ENCODE results near the gene GSTO1. TPM values are rescaled to one million over a fixed set of nuclear protein-coding genes. Genes with fewer than 3 reads are reported as not detected.

GSTO1 gene
- total and polyA plus RNA-seq, 9 of the 15 experiments (the other 6 are each of a cell fraction or from before 2014, with no cell fraction given), result 136 to 592 (median 237) TPM

DNA sequence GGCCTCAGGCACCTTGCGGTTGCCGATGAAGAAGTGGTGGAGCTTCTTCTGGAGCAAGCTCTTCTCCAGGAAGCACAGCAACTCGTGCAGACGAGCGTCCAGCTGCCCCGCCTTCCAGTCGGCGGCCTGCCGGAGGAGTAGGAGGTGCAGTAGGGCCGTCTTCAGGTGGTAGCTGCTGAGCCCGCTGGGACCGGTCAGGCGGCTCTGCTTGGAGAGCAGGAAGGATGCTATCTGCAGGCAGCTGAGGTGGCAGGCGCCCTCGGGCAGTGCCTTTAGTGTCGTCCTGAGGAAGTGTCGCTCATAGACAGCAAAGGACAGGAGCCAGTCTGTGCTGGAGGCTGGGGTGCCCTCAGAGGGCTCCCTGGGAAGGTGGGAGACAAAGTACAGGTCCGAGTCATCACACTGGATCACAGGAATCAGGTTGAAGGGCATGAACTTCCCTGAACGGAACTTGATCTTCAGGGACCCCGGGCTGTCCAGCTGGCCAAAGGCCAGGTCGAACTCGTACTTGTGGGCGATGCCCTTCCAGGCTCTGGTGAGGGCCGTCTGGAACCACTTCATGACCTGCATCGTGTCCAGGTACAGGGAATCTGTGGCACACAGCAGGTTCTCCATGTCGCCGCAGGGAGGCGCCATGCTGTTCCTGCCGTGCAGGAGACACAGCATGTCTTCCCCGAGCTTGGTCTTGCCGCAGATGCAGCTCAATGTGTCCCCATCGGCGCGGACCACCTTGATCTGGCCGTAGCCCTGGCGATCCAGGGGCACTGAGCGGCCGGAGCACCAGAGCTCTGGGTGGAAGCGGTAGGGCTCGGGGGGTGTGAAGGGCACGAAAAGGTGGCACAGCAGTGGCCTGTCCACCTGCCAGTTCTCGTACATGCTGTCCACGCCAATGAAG lies 60.1 kb downstream of the GSTO1 start (continued):
- TF ChIP-seq, protein P1, sequence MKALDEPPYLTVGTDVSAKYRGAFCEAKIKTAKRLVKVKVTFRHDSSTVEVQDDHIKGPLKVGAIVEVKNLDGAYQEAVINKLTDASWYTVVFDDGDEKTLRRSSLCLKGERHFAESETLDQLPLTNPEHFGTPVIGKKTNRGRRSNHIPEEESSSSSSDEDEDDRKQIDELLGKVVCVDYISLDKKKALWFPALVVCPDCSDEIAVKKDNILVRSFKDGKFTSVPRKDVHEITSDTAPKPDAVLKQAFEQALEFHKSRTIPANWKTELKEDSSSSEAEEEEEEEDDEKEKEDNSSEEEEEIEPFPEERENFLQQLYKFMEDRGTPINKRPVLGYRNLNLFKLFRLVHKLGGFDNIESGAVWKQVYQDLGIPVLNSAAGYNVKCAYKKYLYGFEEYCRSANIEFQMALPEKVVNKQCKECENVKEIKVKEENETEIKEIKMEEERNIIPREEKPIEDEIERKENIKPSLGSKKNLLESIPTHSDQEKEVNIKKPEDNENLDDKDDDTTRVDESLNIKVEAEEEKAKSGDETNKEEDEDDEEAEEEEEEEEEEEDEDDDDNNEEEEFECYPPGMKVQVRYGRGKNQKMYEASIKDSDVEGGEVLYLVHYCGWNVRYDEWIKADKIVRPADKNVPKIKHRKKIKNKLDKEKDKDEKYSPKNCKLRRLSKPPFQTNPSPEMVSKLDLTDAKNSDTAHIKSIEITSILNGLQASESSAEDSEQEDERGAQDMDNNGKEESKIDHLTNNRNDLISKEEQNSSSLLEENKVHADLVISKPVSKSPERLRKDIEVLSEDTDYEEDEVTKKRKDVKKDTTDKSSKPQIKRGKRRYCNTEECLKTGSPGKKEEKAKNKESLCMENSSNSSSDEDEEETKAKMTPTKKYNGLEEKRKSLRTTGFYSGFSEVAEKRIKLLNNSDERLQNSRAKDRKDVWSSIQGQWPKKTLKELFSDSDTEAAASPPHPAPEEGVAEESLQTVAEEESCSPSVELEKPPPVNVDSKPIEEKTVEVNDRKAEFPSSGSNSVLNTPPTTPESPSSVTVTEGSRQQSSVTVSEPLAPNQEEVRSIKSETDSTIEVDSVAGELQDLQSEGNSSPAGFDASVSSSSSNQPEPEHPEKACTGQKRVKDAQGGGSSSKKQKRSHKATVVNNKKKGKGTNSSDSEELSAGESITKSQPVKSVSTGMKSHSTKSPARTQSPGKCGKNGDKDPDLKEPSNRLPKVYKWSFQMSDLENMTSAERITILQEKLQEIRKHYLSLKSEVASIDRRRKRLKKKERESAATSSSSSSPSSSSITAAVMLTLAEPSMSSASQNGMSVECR (CRISPR knock-in tag; IDR thresholded peaks at IDR 0.05), result no peak
- TF ChIP-seq NFATC3 (IDR thresholded peaks at IDR 0.05), result no peak
- TF ChIP-seq ZNF780A (CRISPR knock-in tag; IDR thresholded peaks at IDR 0.05), result no peak

DNA sequence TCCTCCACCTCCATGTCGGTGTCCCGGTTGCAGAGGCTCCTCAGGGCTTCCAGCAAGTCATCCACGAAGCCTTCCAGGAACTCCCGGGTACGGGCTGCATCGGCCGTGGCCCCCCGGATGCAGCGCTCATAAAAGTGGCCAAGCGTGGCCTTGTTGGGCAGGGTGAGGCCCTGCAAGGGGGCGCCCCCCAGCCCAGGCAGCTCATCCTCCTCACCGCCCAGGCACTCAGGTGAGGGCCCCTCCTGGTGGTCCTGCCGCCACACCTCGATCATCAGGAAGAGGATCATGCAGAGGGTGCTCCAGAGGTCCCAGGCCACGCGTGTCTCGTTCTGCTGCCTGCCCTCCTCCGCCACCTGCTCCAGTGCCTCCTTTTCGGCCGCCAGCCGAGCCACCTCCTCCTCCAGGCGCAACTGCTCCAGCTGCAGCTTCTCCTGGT lies 60.8 kb downstream of the GSTO1 start:
- H3K36me3 ChIP-seq (ENCODE audit: control insufficient read depth, insufficient read depth, low read length), result peaks cover 89% of the 10 kb centered on the region; the same call in 2 of the 3 replicates
- in situ Hi-C loops (cut with MboI) (no loop called here), intact Hi-C loops (cut with micrococcal nuclease) (no loop called here)
- 93% methylated on average over 12 of the region's 22 CpGs for WGBS (ENCODE audit: insufficient coverage, low coverage, missing lambda C conversion rate)
- no peak overlapping the region for H2AFZ ChIP-seq (ENCODE audit: low read depth, low read length)
- ATAC-seq (no peak), DNase-seq (ENCODE audit: extremely low read depth in 1 of 4, low spot score in 3 of 4) (no peak), FAIRE-seq (no peak)
- no peaks in the 10 kb centered on the region; a peak in 1 of 5 replicates for H3K4me1 ChIP-seq (replicated peaks in 1 of 2; ENCODE audit: control insufficient read depth in 2 of 2, insufficient read depth in 2 of 2, low read length in 2 of 2)
- H3K79me2 ChIP-seq (ENCODE audit: control insufficient read depth, insufficient read depth, low read length), result peaks cover 83% of the 10 kb centered on the region
- no peak overlapping the region for H3K4me3 ChIP-seq
- peaks cover 44% of the 10 kb centered on the region for H4K20me1 ChIP-seq (replicated peaks; ENCODE audit: control insufficient read depth, insufficient read depth, low read length)
- no peaks in the 10 kb centered on the region for H3K9me3 ChIP-seq (replicated peaks; ENCODE audit: control insufficient read depth, insufficient read depth, low read depth, low read length)
- CTCF ChIA-PET (ENCODE audit: low intra/inter-chr PET ratio), result no interaction called here
- BruUV-seq (replicated peaks), result no TSS peak
- POLR2A ChIA-PET, result interaction anchor here (0.6 to 2.5 kb wide), 2 partner anchors 10 to 22 kb away, joined by 3 to 13 read pairs; no protein-coding TSS in a partner anchor
- H3K27me3 ChIP-seq (ENCODE audit: control insufficient read depth in 2 of 2, insufficient read depth in 2 of 2, low read length in 2 of 2), result no peaks in the 10 kb centered on the region
- H3K27ac ChIP-seq (ENCODE audit: extremely low read depth, low read depth, low read length), result no peak overlapping the region
- peaks cover 5% of the 10 kb centered on the region for H3K9me1 ChIP-seq (ENCODE audit: control insufficient read depth, insufficient read depth, low read length)
- H3K9ac ChIP-seq (ENCODE audit: insufficient read depth in 1 of 2, low read depth in 2 of 2, low read length in 2 of 2), result no peak overlapping the region
- no peak overlapping the region for H3K4me2 ChIP-seq (ENCODE audit: insufficient read depth, low read length)
- peak; percentile 25; the same call in 1 of the 2 replicates for TF ChIP-seq RBFOX2 (IDR thresholded peaks at IDR 0.05; ENCODE audit: low read depth, low read length)
- no peak for TF ChIP-seq GATAD2A (IDR thresholded peaks at IDR 0.05)
- TF ChIP-seq, protein P2, sequence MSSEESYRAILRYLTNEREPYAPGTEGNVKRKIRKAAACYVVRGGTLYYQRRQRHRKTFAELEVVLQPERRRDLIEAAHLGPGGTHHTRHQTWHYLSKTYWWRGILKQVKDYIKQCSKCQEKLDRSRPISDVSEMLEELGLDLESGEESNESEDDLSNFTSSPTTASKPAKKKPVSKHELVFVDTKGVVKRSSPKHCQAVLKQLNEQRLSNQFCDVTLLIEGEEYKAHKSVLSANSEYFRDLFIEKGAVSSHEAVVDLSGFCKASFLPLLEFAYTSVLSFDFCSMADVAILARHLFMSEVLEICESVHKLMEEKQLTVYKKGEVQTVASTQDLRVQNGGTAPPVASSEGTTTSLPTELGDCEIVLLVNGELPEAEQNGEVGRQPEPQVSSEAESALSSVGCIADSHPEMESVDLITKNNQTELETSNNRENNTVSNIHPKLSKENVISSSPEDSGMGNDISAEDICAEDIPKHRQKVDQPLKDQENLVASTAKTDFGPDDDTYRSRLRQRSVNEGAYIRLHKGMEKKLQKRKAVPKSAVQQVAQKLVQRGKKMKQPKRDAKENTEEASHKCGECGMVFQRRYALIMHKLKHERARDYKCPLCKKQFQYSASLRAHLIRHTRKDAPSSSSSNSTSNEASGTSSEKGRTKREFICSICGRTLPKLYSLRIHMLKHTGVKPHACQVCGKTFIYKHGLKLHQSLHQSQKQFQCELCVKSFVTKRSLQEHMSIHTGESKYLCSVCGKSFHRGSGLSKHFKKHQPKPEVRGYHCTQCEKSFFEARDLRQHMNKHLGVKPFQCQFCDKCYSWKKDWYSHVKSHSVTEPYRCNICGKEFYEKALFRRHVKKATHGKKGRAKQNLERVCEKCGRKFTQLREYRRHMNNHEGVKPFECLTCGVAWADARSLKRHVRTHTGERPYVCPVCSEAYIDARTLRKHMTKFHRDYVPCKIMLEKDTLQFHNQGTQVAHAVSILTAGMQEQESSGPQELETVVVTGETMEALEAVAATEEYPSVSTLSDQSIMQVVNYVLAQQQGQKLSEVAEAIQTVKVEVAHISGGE (CRISPR knock-in tag; IDR thresholded peaks at IDR 0.05), result no peak
- TF ChIP-seq FOXJ3 (CRISPR knock-in tag; IDR thresholded peaks at IDR 0.05), result no peak
- TF ChIP-seq POLR2G (IDR thresholded peaks at IDR 0.05; ENCODE audit: low read depth, low read length), result peak; percentile 55; the same call in 1 of the 2 replicates
- TF ChIP-seq HCFC1 (IDR thresholded peaks at IDR 0.05; ENCODE audit: low read depth, low read length), result no peak
- TF ChIP-seq, protein P3, sequence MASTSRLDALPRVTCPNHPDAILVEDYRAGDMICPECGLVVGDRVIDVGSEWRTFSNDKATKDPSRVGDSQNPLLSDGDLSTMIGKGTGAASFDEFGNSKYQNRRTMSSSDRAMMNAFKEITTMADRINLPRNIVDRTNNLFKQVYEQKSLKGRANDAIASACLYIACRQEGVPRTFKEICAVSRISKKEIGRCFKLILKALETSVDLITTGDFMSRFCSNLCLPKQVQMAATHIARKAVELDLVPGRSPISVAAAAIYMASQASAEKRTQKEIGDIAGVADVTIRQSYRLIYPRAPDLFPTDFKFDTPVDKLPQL (IDR thresholded peaks at IDR 0.05; ENCODE audit: extremely low read depth, insufficient read length), result no peak
